KMS-11 (cell line): ENCODE data around the gene CTNS.

Source experiments
- H2AFZ ChIP-seq: fragments of 200-600 bp; sonication (generic); 2 replicates; pipeline ENCODE4 v1.6.1; 2016; ENCODE audit warnings: antibody characterized with exemption, mixed run types, low read depth
- H3K27ac ChIP-seq: fragments of 200-600 bp; sonication (generic); 2 replicates; pipeline ENCODE4 v1.6.1; 2016; ENCODE audit warnings: mild to moderate bottlenecking, mixed run types
- H3K27me3 ChIP-seq: fragments of 200-600 bp; sonication (generic); 2 replicates; pipeline ENCODE4 v1.6.1; 2017; ENCODE audit warnings: mild to moderate bottlenecking, low read depth, mixed run types, moderate library complexity; ENCODE audit not compliant: insufficient read depth
- H3K36me3 ChIP-seq: fragments of 200-600 bp; sonication (generic); 2 replicates; pipeline ENCODE4 v1.6.1; 2017; ENCODE audit warnings: mild to moderate bottlenecking, mixed run types; ENCODE audit not compliant: insufficient read depth
- H3K4me1 ChIP-seq: fragments of 200-600 bp; sonication (generic); 2 replicates; pipeline ENCODE4 v1.6.1; 2016; ENCODE audit warnings: mild to moderate bottlenecking, low read depth, mixed run types; ENCODE audit not compliant: poor library complexity, severe bottlenecking
- H3K4me2 ChIP-seq: fragments of 200-600 bp; sonication (generic); 2 replicates; pipeline ENCODE4 v1.7.0; 2016; ENCODE audit warnings: mild to moderate bottlenecking, mixed run types
- H3K4me3 ChIP-seq: fragments of 200-600 bp; sonication (generic); IDR thresholded peaks from 2 replicates; pipeline ENCODE4 v1.6.1; 2017; ENCODE audit warnings: low read depth, low read length, mixed read lengths; ENCODE audit not compliant: insufficient read depth
- H3K79me2 ChIP-seq: fragments of 200-600 bp; sonication (generic); 2 replicates; pipeline ENCODE4 v1.6.1; 2016; ENCODE audit warnings: low read depth, mixed run types; ENCODE audit not compliant: insufficient read depth
- H3K9ac ChIP-seq: fragments of 200-600 bp; sonication (generic); 2 replicates; pipeline ENCODE4 v1.6.1; 2016; ENCODE audit warnings: mild to moderate bottlenecking, mixed run types
- H4K20me1 ChIP-seq: fragments of 200-600 bp; sonication (generic); 2 replicates; pipeline ENCODE4 v1.6.1; 2016; ENCODE audit warnings: mild to moderate bottlenecking, mixed run types; ENCODE audit not compliant: insufficient read depth
- CTCF ChIP-seq: fragments of 200-600 bp; sonication (generic); conservative IDR thresholded peaks from 2 replicates; pipeline ENCODE4 v1.6.1; 2017; ENCODE audit warnings: low read depth, mild to moderate bottlenecking, antibody characterized with exemption, low read length, moderate library complexity, mixed read lengths

The CTNS gene

GRCh38 chr17:3672571-3672970 is 36.0 kb downstream of the CTNS start:
- TF ChIP-seq CTCF = no peak

GRCh38 chr17:3675886-3676285 is 39.3 kb downstream of the CTNS start:
- no peak for TF ChIP-seq CTCF

More at GRCh38 chr17:3672571-3672970, 36.0 kb downstream of the CTNS start:
- peaks cover 21% of the 10 kb centered on the region for H3K79me2 ChIP-seq
- H3K27ac ChIP-seq = no peak overlapping the region
- no peaks in the 10 kb centered on the region for H4K20me1 ChIP-seq
- H2AFZ ChIP-seq = no peak overlapping the region
- H3K4me3 ChIP-seq = no peak overlapping the region
- no peaks in the 10 kb centered on the region for H3K36me3 ChIP-seq
- H3K9ac ChIP-seq = no peak overlapping the region
- no peak overlapping the region for H3K4me2 ChIP-seq
- peaks cover 8% of the 10 kb centered on the region for H3K4me1 ChIP-seq
- H3K27me3 ChIP-seq = no peaks in the 10 kb centered on the region

GRCh38 chr17:3678095-3678820 is 41.7 kb downstream of the CTNS start:
- no peak for TF ChIP-seq CTCF
- Histone ChIP-seq H3K4me1 (peaks cover 3% of the 10 kb centered on the region), H3K36me3 (no peaks in the 10 kb centered on the region), H3K9ac (no peak overlapping the region), H3K4me2 (no peak overlapping the region), H3K4me3 (no peak overlapping the region), H3K27me3 (no peaks in the 10 kb centered on the region), H2AFZ (no peak overlapping the region), H4K20me1 (no peaks in the 10 kb centered on the region), H3K79me2 (no peaks in the 10 kb centered on the region), H3K27ac (no peak overlapping the region)

More at GRCh38 chr17:3675886-3676285, 39.3 kb downstream of the CTNS start:
- H3K27ac ChIP-seq = no peak overlapping the region
- H3K27me3 ChIP-seq = no peaks in the 10 kb centered on the region
- H2AFZ ChIP-seq = no peak overlapping the region
- H3K4me1 ChIP-seq = no peaks in the 10 kb centered on the region
- H4K20me1 ChIP-seq = no peaks in the 10 kb centered on the region
- H3K4me3 ChIP-seq = no peak overlapping the region
- no peak overlapping the region for H3K4me2 ChIP-seq
- 0 out of 2 replicates have a peak, but pooled peaks cover 1% of the 10 kb centered on the region for H3K79me2 ChIP-seq
- H3K36me3 ChIP-seq = no peaks in the 10 kb centered on the region
- H3K9ac ChIP-seq = no peak overlapping the region

- no peaks in the 10 kb centered on the region for H3K27me3 ChIP-seq
- no peaks in the 10 kb centered on the region for H3K36me3 ChIP-seq
- H3K27ac ChIP-seq = no peak overlapping the region
- TF ChIP-seq CTCF = no peak
- no peak overlapping the region for H3K9ac ChIP-seq
- H4K20me1 ChIP-seq = no peaks in the 10 kb centered on the region
- H3K79me2 ChIP-seq = no peaks in the 10 kb centered on the region
- peaks cover 4% of the 10 kb centered on the region for H3K4me1 ChIP-seq
- H3K4me2 ChIP-seq = no peak overlapping the region
- no peak overlapping the region for H3K4me3 ChIP-seq
- H2AFZ ChIP-seq = no peak overlapping the region
Observed at GRCh38 chr17:3678821-3679530, 42.4 kb downstream of the CTNS start.
